Mesenteric fat pad (tissue), 1 donor: ENCODE data around the gene IAPP. TPM values are rescaled to one million over a fixed set of nuclear protein-coding genes. Genes with fewer than 3 reads are reported as not detected.
"Not testable (repeated sequence)": the region's sequence is repeated elsewhere in the genome, so short reads cannot be mapped to it uniquely, and the experiment has no call there.

ENCODE experiments used
- DNase-seq: peaks from one replicate; pipeline ENCODE4 v3.0.0-alpha.2; 2020; ENCODE audit warnings: low spot score
- total RNA-seq: library from RNA; stranded (reverse); fragmentation: NEBNext Ultra II Directional; extraction: Animal tissue kit (Norgen Biotek cat#: 25700); gene quantifications from one replicate; pipeline ENCODE4 v1.2.1, GENCODE V29; 2021
- donor health status: DM: yes; HTN: yes; CAD: no.

The IAPP gene
- total RNA-seq, 1 donor from 2014 or later, result not detected

DNA sequence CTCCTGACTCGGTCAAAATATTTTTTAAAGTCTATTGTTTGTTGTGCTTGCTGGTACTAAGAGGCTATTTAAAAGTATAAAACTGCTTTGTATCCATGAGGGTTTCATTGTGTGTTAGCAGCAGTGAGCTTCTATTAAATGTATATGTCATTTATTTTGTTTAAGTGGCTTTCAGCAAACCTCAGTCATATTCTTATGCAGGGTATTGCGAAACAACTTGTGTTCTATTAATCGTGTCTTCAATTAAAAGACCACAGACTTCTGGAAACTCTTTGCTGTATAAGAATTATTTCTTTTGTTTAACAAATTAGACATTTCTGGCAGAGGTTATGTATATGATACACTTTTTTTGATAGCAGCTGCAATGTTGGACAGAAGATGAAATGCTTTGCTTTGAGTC, 6.5 kb downstream of the IAPP start:
- no peak for DNase-seq

DNA sequence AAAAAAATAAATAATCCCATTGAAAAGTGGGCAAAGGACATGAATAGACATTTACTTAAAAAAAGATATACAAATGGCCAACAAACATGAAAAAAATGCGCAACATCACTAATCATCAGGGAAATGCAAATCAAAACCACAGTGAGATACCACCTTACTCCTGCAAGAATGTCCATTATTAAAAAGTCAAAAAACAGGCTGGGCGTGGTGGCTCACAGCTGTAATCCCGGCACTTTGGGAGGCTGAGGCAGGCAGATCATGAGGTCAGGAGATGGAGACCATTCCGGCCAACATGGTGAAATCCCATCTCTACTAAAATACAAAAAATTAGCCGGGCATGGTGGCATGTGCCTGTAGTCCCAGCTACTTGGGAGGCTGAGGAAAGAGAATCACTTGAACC, 8.6 kb downstream of the IAPP start:
- not testable (repeated sequence) for DNase-seq

- no peak for DNase-seq
Observed at GRCh38 chr12:21384261-21384660, 11.6 kb downstream of the IAPP start.

GRCh38 chr12:21387174-21387573, 14.5 kb downstream of the IAPP start:
- DNase-seq, result no peak

GRCh38 chr12:21392384-21392783, 19.7 kb downstream of the IAPP start:
- DNase-seq, result no peak

- not testable (repeated sequence) for DNase-seq
Observed at GRCh38 chr12:21394828-21395626, 22.3 kb downstream of the IAPP start.

- DNase-seq, result no peak
Observed at GRCh38 chr12:21413369-21414277, 40.9 kb downstream of the IAPP start.

DNA sequence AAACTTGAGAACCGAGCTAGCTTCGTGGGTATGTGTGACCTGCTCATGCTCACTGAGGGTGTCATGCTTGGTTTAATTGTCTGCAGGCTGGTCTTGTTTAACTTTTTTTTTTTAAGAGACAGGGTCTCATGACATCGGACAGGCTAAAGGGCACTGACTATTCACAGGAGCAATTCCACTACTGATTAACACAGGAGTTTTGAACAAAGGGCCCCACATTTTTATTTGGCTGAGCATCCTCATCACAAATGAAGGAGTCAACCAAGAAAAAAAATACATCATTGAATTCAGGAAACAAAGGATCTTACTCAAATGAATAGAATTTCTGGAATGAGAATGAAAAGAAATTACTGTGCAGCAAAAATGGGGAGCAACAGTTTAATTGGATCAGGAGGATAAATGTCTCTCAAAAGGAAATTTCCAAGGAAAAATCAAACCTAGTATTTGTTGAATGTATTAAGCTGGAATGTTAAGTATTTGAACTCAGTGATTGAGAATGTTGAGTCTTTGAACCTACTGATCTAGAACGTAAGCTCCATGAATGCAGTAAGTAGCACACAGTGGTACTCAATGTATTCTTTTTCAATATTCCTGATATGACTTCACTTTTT, 43.9 kb downstream of the IAPP start:
- DNase-seq, result no peak

GRCh38 chr12:21418398-21418797, 45.7 kb downstream of the IAPP start:
- not testable (repeated sequence) for DNase-seq

DNA sequence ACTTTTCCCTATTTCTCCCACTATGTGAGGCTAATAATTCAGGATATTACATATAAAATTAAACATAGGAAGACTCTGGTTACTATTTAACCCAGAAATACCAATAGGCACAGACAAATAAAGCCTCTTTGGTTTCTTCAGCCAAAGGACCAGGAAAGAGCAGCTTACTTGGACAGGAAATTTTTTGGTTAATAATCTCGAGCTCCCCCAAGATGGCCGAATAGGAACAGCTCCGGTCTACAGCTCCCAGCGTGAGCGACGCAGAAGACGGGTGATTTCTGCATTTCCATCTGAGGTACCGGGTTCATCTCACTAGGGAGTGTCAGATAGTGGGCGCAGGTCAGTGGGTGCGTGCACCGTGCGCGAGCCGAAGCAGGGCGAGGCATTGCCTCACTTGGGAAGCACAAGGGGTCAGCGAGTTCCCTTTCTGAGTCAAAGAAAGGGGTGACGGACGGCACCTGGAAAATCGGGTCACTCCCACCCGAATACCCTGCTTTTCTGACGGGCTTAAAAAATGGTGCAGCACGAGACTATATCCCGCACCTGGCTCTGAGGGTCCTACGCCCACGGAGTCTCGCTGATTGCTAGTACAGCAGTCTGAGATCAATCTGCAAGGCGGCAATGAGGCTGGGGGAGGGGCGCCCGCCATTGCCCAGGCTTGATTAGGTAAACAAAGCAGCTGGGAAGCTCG, 46.5 kb downstream of the IAPP start:
- not testable (repeated sequence) for DNase-seq

- DNase-seq, result no peak
Observed at GRCh38 chr12:21428241-21428640, 55.5 kb downstream of the IAPP start.

Other genes with a start within 250 kb of the IAPP start
- gene SLCO1B1, start 241.7 kb upstream of the IAPP start, total RNA-seq, result not detected
- not detected for gene SLCO1A2, start 38.0 kb upstream of the IAPP start, total RNA-seq
- gene PYROXD1, start 64.8 kb downstream of the IAPP start, total RNA-seq, result 16.5 TPM
- 34.1 TPM for gene RECQL, start 128.7 kb downstream of the IAPP start, total RNA-seq
- gene GOLT1B, start 128.9 kb downstream of the IAPP start, total RNA-seq, result 34.6 TPM
- gene SPX, start 153.4 kb downstream of the IAPP start, total RNA-seq, result 0.45 TPM
- 0.10 TPM for gene GYS2, start 231.9 kb downstream of the IAPP start, total RNA-seq